GM18909 (cell line): Measurements from ENCODE around the gene SECISBP2L.
"Not testable (repeated sequence)": the region's sequence is repeated elsewhere in the genome, so short reads cannot be mapped to it uniquely, and the experiment has no call there.

Experiments used
- ATAC-seq: cut with Tn5 transposase; IDR thresholded peaks from one replicate; pipeline ENCODE4 v1.9.1; 2021; ENCODE audit warnings: mild to moderate bottlenecking; ENCODE audit not compliant: unreplicated experiment, poor library complexity

SECISBP2L gene

GRCh38 chr15:48999314-48999713 is 46.9 kb downstream of the SECISBP2L start:
- ATAC-seq, result no peak

- ATAC-seq, result no peak
Measured at GRCh38 chr15:48996276-48996675, 50.0 kb downstream of the SECISBP2L start.

- ATAC-seq, result no peak
Measured at GRCh38 chr15:48993380-48993779, 52.9 kb downstream of the SECISBP2L start.

- peak; percentile 89 for ATAC-seq
Measured at GRCh38 chr15:48992545-48992944, 53.7 kb downstream of the SECISBP2L start.

GRCh38 chr15:48992096-48992495 is 54.1 kb downstream of the SECISBP2L start:
- no peak for ATAC-seq

GRCh38 chr15:48989170-48989569 is 57.1 kb downstream of the SECISBP2L start:
- ATAC-seq, result no peak

GRCh38 chr15:48987142-48987541 is 59.1 kb downstream of the SECISBP2L start:
- no peak for ATAC-seq

- ATAC-seq, result no peak
Measured at GRCh38 chr15:48986240-48986639, 60.0 kb downstream of the SECISBP2L start.

GRCh38 chr15:48985516-48985915 is 60.7 kb downstream of the SECISBP2L start:
- ATAC-seq, result no peak

- ATAC-seq, result no peak
Measured at GRCh38 chr15:48984811-48985352, 61.4 kb downstream of the SECISBP2L start.

GRCh38 chr15:48984021-48984710 is 62.1 kb downstream of the SECISBP2L start:
- no peak for ATAC-seq

GRCh38 chr15:48983300-48983699 is 62.9 kb downstream of the SECISBP2L start:
- no peak for ATAC-seq

- no peak for ATAC-seq
Measured at GRCh38 chr15:48981941-48982340, 64.3 kb downstream of the SECISBP2L start.

- ATAC-seq, result no peak
Measured at GRCh38 chr15:48978638-48979037, 67.6 kb downstream of the SECISBP2L start.

GRCh38 chr15:48976444-48977088 is 69.7 kb downstream of the SECISBP2L start:
- ATAC-seq, result no peak

GRCh38 chr15:48975472-48976419 is 70.5 kb downstream of the SECISBP2L start:
- ATAC-seq, result peak; percentile 96

GRCh38 chr15:48974882-48975281 is 71.4 kb downstream of the SECISBP2L start:
- no peak for ATAC-seq

GRCh38 chr15:48972750-48973503 is 73.3 kb downstream of the SECISBP2L start:
- no peak for ATAC-seq

GRCh38 chr15:48970926-48971325 is 75.3 kb downstream of the SECISBP2L start:
- ATAC-seq, result not testable (repeated sequence)

- no peak for ATAC-seq
Measured at GRCh38 chr15:48968066-48968465, 78.2 kb downstream of the SECISBP2L start.
